Measurements from ENCODE around the gene CDKN2D. TPM values are rescaled to one million over a fixed set of nuclear protein-coding genes. Genes with fewer than 3 reads are reported as not detected.

Gene CDKN2D
- total RNA-seq, 1 donor: 6.0 TPM

DNA sequence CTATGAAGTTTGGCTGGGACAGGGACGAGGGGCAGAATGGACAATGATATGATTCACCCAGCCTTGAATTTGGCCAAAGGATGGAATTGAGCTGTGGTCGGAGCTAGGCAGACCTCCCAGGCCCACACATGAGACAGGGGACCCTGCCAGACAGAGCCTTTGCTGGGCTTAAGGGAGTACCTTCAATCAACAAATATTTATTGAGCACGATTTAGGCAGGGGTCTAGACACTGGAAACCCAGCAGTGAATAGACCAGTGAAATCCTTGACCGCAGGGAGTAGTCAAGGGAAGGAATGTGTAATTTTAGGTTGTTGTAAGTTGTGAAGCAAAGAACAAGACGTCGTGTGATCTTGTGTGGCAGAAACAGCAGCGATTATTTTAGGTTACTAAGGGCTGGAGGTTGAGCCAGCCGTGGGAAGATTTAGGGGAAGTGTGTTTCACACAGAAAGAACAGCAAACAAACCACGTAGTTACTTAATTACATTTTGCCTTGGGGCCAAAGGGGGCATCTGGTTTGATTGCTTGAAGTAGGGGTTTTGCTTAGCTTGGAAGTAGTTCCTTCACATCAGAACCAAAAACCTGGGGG is 35.2 kb upstream of the CDKN2D start:
- TF ChIP-seq, protein P1, sequence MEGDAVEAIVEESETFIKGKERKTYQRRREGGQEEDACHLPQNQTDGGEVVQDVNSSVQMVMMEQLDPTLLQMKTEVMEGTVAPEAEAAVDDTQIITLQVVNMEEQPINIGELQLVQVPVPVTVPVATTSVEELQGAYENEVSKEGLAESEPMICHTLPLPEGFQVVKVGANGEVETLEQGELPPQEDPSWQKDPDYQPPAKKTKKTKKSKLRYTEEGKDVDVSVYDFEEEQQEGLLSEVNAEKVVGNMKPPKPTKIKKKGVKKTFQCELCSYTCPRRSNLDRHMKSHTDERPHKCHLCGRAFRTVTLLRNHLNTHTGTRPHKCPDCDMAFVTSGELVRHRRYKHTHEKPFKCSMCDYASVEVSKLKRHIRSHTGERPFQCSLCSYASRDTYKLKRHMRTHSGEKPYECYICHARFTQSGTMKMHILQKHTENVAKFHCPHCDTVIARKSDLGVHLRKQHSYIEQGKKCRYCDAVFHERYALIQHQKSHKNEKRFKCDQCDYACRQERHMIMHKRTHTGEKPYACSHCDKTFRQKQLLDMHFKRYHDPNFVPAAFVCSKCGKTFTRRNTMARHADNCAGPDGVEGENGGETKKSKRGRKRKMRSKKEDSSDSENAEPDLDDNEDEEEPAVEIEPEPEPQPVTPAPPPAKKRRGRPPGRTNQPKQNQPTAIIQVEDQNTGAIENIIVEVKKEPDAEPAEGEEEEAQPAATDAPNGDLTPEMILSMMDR (IDR thresholded peaks at IDR 0.05; ENCODE audit: insufficient read depth, low read depth, low read length): no peak
- DNase-seq (ENCODE audit: low read depth): peak; percentile 55
- H3K4me3 ChIP-seq (ENCODE audit: low read depth, low read length): peak overlapping the region; percentile 96

DNA sequence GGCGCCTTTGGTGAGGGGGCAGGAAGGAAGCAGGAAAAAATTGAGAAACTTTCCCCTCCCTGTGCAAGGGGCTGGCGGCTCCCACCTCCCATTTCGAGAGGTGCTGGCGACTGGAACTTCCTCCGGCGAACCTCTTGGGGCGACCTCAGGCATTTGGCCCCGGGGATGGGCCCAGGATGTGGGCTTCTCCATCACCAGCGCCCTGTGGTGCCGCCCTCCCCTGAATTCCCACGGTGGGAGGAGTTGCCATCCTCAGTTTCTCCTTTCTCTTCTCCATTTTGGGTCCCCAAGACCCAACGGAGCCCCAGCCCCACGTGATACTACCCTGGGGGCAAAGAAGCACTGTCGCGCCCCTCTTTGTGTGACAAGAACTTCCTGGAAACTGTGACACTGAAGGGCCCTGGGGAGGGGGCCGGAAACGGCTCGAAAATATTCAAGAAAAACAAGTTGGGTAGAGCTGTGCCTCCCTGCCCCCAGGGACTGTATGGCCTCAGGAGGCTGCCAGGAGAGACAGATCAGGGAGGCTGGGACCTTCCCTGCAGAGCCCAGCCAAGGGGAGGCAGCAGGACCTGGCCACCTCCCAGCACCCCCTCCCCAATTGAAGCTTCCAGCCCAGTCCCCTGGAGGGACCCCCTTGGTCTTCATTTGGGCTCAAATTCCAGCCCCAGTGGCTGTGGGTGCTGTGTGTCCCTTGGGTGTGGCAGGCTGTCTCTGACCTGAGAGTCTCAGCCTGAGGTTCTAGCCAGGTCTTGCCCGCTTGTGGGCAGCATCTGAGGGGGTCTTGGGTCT is 34.5 kb upstream of the CDKN2D start:
- peak overlapping the region; percentile 96 for H3K4me3 ChIP-seq (ENCODE audit: low read depth, low read length)
- TF ChIP-seq, protein P1 (IDR thresholded peaks at IDR 0.05; ENCODE audit: insufficient read depth, low read depth, low read length): no peak
- DNase-seq (ENCODE audit: low read depth): no peak

DNA sequence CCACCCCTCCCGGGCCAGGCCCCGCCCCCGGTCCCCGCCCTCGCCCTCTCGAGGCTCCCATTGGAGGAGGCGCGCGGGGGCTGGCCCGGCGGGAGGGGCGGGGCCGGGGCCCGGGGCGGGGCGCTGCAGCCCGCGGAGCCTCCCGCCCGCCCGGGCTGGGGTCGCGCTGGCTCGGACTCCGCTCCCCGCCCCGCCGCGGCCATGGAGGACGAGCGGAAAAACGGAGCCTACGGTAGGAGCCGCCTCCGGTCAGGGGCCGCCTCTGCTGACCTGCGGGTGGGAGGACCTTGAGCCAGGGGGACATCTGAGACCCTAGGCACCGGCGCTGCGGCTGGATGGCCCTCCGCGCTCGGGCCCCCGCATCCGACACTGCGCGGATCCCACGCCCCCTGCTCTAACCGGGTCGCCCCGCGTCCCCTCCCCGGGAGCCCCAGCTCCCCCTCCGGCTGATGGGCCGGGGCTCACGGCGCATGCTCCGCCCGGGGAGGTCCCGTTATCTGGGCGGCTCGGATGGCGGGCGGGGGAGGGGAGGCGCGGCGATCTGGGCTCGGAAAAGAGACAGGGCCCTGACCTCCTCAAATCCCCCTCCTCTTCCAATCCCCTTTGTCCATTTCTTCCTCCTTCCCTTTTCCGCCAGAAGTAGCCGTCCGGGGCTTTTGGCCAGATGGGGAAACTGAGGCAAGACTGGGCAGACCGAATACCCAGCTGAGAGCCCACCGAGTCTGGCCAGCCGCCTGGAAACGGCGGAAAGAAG is 33.7 kb upstream of the CDKN2D start:
- peak overlapping the region; percentile 96 for H3K4me3 ChIP-seq (ENCODE audit: low read depth, low read length)
- peak; percentile 69 for DNase-seq (ENCODE audit: low read depth)
- TF ChIP-seq, protein P1 (IDR thresholded peaks at IDR 0.05; ENCODE audit: insufficient read depth, low read depth, low read length): no peak

- TF ChIP-seq, protein P1 (IDR thresholded peaks at IDR 0.05; ENCODE audit: insufficient read depth, low read depth, low read length): no peak
- no peak for DNase-seq (ENCODE audit: low read depth)
- no peak overlapping the region for H3K4me3 ChIP-seq (ENCODE audit: low read depth, low read length)
Measured at GRCh38 chr19:10601999-10602329, 33.2 kb upstream of the CDKN2D start.

GRCh38 chr19:10600149-10600548 is 31.4 kb upstream of the CDKN2D start:
- no peak for DNase-seq (ENCODE audit: low read depth)
- TF ChIP-seq, protein P1 (IDR thresholded peaks at IDR 0.05; ENCODE audit: insufficient read depth, low read depth, low read length): no peak

GRCh38 chr19:10593820-10594637 is 25.2 kb upstream of the CDKN2D start:
- TF ChIP-seq, protein P1 (IDR thresholded peaks at IDR 0.05; ENCODE audit: insufficient read depth, low read depth, low read length): no peak
- H3K4me3 ChIP-seq (ENCODE audit: low read depth, low read length): no peak overlapping the region
- DNase-seq (ENCODE audit: low read depth): peak; percentile 84

More at GRCh38 chr19:10600149-10600548, 31.4 kb upstream of the CDKN2D start:
- H3K4me3 ChIP-seq (ENCODE audit: low read depth, low read length): no peak overlapping the region
